ENCODE measurements around the gene FAM177A1. TPM values are rescaled to one million over a fixed set of nuclear protein-coding genes. Genes with fewer than 3 reads are reported as not detected.

Gene FAM177A1
- polyA plus RNA-seq, 5 donors = 44.0 to 53.3 (median 48.3) TPM

DNA sequence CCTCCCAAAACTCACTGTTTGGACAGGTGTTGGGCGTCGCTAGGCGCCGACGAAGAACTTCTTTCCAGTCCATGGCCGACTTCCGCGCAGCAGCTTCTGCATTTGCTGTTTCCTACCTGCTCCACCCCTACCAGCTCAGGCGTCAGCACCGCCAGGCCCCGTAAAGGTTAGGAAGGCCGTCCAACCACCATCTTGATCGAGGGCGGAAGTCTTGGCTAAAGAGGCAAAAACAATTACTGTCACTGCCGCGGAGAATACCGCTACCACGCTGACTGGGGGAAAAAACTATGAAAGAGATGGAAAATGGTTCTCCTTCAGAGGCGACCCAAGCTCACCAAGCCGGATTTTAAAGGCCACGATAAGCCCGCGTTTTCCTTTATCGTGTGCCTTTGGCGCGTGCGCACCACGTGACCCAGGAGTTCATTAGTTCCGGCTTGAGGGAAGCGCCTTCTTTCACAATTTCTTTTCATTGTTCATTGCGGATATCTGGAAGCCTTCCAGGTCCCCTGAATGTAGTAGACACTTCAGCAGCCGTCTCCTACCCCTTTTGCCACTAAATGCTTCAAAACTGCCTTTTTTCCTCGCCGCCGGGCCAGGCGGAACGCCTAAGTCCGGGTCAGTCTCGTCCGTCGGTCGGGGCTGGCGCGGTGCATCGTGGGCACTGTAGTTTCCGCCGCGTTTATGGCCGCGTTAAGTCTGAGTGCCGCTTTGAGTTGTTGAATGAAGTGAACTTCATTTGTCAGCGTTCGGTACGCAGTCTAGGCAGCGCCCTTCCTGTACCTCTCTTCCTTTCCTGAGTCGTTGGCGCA, 76.0 kb downstream of the FAM177A1 start, which contains the start of the genes PPP2R3C and PRORP:
PPP2R3C (minus strand) TSS at position 104 of the 809 bp plus-strand sequence; CDS start at position 73, 31 bp downstream.
PRORP (plus strand) TSS at position 666 of the 809 bp plus-strand sequence. CDS start 694 bp downstream, outside the sequence.
- peak; percentile 93 for DNase-seq

GRCh38 chr14:35122696-35123387, 76.8 kb downstream of the FAM177A1 start:
- peak; percentile 2 to 4 for DNase-seq

- no peak for DNase-seq
These were observed 77.3 kb downstream of the FAM177A1 start for GRCh38 chr14:35123388-35123703.

- no peak for DNase-seq
These were observed 78.1 kb downstream of the FAM177A1 start for GRCh38 chr14:35124127-35124526.

Other genes with a start within 250 kb of the FAM177A1 start
- gene BAZ1A, start 170.9 kb upstream of the FAM177A1 start, polyA plus RNA-seq (ENCODE audit: insufficient read depth in 1 of 5, insufficient read length in 5 of 5, low replicate concordance in 1 of 5) = 10 to 100 TPM; 28.0 to 40.6 (median 36.7) TPM
- 10 to 100 TPM; 58.4 to 79.8 (median 73.0) TPM for gene SRP54, start 63.3 kb upstream of the FAM177A1 start, polyA plus RNA-seq (ENCODE audit: insufficient read depth in 1 of 5, insufficient read length in 5 of 5, low replicate concordance in 1 of 5)
- 10 to 100 TPM; 44.1 to 58.2 (median 47.6) TPM for gene PPP2R3C, start 75.7 kb downstream of the FAM177A1 start, polyA plus RNA-seq (ENCODE audit: insufficient read depth in 1 of 5, insufficient read length in 5 of 5, low replicate concordance in 1 of 5)
- gene PRORP, start 76.3 kb downstream of the FAM177A1 start, polyA plus RNA-seq (ENCODE audit: insufficient read depth in 1 of 5, insufficient read length in 5 of 5, low replicate concordance in 1 of 5) = 10 to 100 TPM; 26.8 to 32.0 (median 31.0) TPM
- gene PSMA6, start 246.1 kb downstream of the FAM177A1 start, polyA plus RNA-seq (ENCODE audit: insufficient read depth in 1 of 5, insufficient read length in 5 of 5, low replicate concordance in 1 of 5) = 100 to 1,000 TPM; 150 to 191 (median 176) TPM